HepG2 (cell line): ENCODE data around the gene ELMO2. TPM values are rescaled to one million over a fixed set of nuclear protein-coding genes. Genes with fewer than 3 reads are reported as not detected.

Experiments
- ATAC-seq: fragments of 200-7000 bp; cut with Tn5 transposase; 3 replicates; pipeline ENCODE4 v1.9.1; 2020; ENCODE audit warnings: mild to moderate bottlenecking, moderate library complexity
- BruUV-seq: library from RNA; stranded (reverse); fragments of 400-500 nt; replicated peaks from 2 replicates; lab custom pipeline; 2021; lab: Mats Ljungman, UMichigan
- CTCF ChIA-PET: fragments of 300-600 bp; formaldehyde crosslinking; extraction: SDS; loops from one replicate; lab custom pipeline; 2021; ENCODE audit warnings: low total read pairs, inconsistent platforms, low intra/inter-chr PET ratio; lab: Yijun Ruan, JAX
- POLR2A ChIA-PET: fragments of 350-600 bp; sonication (Branson Sonifier 250); formaldehyde crosslinking; loops from one replicate; lab custom pipeline; 2020; ENCODE audit warnings: antibody characterized with exemption, inconsistent platforms; lab: Yijun Ruan, JAX
- DNase-seq: peaks from one replicate; pipeline ENCODE4 v3.0.0-alpha.2; 2015; ENCODE audit warnings: low spot score
- FAIRE-seq: peaks from 3 replicates; lab custom pipeline; 2011; peaks lifted over from hg19 to GRCh38; lab: Jason Lieb, UNC
- H2AFZ ChIP-seq: one replicate; pipeline ENCODE4 v1.6.1; 2011; ENCODE audit warnings: low read length, inconsistent platforms
- H3K27ac ChIP-seq: fragments of 300-600 bp; 3 replicates; pipeline ENCODE4 v1.8.0; 2011; ENCODE audit warnings: mixed run types, mild to moderate bottlenecking, mixed read lengths, low read length, inconsistent platforms; ENCODE audit not compliant: insufficient read depth; ENCODE audit errors: extremely low read length
- H3K27me3 ChIP-seq, 2 experiments: fragments of 200-600 bp in 1 of 2; 2 replicates in 1 of 2; 3 replicates in 1 of 2; pipeline versions ENCODE4 v1.6.0 to v1.8.0; 2011; ENCODE audit warnings: low read length in 2 of 2, mild to moderate bottlenecking in 2 of 2, moderate library complexity in 2 of 2, inconsistent platforms in 1 of 2; ENCODE audit not compliant: insufficient read depth in 2 of 2, control insufficient read depth in 1 of 2
- H3K36me3 ChIP-seq, 2 experiments: fragments of 200-600 bp in 1 of 2; replicated peaks in 1 of 2; 2 replicates in 1 of 2; 3 replicates in 1 of 2; pipeline versions ENCODE4 v1.5.1 to v1.8.0; 2011; ENCODE audit warnings: low read length in 2 of 2, inconsistent platforms in 1 of 2; ENCODE audit not compliant: insufficient read depth in 2 of 2, control insufficient read depth in 1 of 2
- H3K4me1 ChIP-seq: 2 replicates; pipeline ENCODE4 v1.5.1; 2012; ENCODE audit warnings: low read length, inconsistent platforms; ENCODE audit not compliant: insufficient read depth
- H3K4me2 ChIP-seq: 2 replicates; pipeline ENCODE4 v1.6.0; 2011; ENCODE audit warnings: low read depth, low read length, inconsistent platforms
- H3K4me3 ChIP-seq, 3 experiments: fragments of 200-600 bp in 1 of 3; sonication (generic), shearing (Covaris generic) in 1 of 3; replicated peaks in 1 of 3; 2 replicates each; pipeline ENCODE4 v1.5.1; 2011 to 2016; ENCODE audit warnings: low read length in 3 of 3, inconsistent platforms in 2 of 3, low read depth in 2 of 3, mild to moderate bottlenecking in 2 of 3, control low read depth in 1 of 3, mixed read lengths in 1 of 3; ENCODE audit not compliant: insufficient read depth in 1 of 3
- H3K79me2 ChIP-seq: one replicate; pipeline ENCODE4 v1.6.1; 2011; ENCODE audit warnings: low read length, inconsistent platforms; ENCODE audit not compliant: insufficient read depth
- H3K9ac ChIP-seq: 2 replicates; pipeline ENCODE4 v1.6.0; 2011; ENCODE audit warnings: mild to moderate bottlenecking, low read depth, low read length, inconsistent platforms; ENCODE audit not compliant: insufficient read depth
- H3K9me3 ChIP-seq: 2 replicates; pipeline ENCODE4 v1.5.1; 2012; ENCODE audit warnings: mild to moderate bottlenecking, low read length
- H4K20me1 ChIP-seq: 2 replicates; pipeline ENCODE4 v1.6.0; 2011; ENCODE audit warnings: inconsistent platforms, mild to moderate bottlenecking, low read length, moderate library complexity; ENCODE audit not compliant: insufficient read depth
- ELF3 ChIP-seq: IDR thresholded peaks from 2 replicates; pipeline ENCODE4 v1.6.1; 2016; ENCODE audit warnings: missing genetic modification reagents, missing compliant biosample characterization
- FOXM1 ChIP-seq: sonication (generic); formaldehyde crosslinking; IDR thresholded peaks from 2 replicates; pipeline ENCODE4 v1.5.0; 2020; ENCODE audit warnings: missing genetic modification reagents
- NR2F2 ChIP-seq: IDR thresholded peaks from 2 replicates; pipeline ENCODE4 v1.6.1; 2012; ENCODE audit warnings: low read depth, inconsistent platforms, borderline replicate concordance
- RNF219 ChIP-seq: sonication (generic); formaldehyde crosslinking; IDR thresholded peaks from 2 replicates; pipeline ENCODE4 v1.5.0; 2020; ENCODE audit warnings: mild to moderate bottlenecking, missing genetic modification reagents
- SAFB2 ChIP-seq: sonication (generic); formaldehyde crosslinking; IDR thresholded peaks from 2 replicates; pipeline ENCODE4 v1.5.1; 2020; ENCODE audit warnings: missing genetic modification reagents, low read depth, mild to moderate bottlenecking, borderline replicate concordance
- TOE1 ChIP-seq: sonication (generic); formaldehyde crosslinking; IDR thresholded peaks from 2 replicates; pipeline ENCODE4 v1.4.0; 2020; ENCODE audit warnings: mild to moderate bottlenecking, missing genetic modification reagents
- ZNF713 ChIP-seq: sonication (generic); formaldehyde crosslinking; IDR thresholded peaks from 2 replicates; pipeline ENCODE4 v1.4.0; 2020; ENCODE audit warnings: mild to moderate bottlenecking, missing genetic modification reagents
- WGBS: methylation state at CpG from one replicate; pipeline ENCODE4 v1.1.6; 2017; ENCODE audit warnings: low lambda C conversion rate; 5-methylcytosine and 5-hydroxymethylcytosine counted together
- in situ Hi-C: cut with HindIII; loops from 2 replicates; pipeline ENCODE4 v1.10.0; 2017; ENCODE audit warnings: low pct_unique_long_range_greater_than_20kb; ENCODE audit not compliant: extremely low pct_ligation_motif_present
- intact Hi-C: fragments of 100-400 bp; cut with micrococcal nuclease; formaldehyde crosslinking; loops from one replicate; pipeline ENCODE4 v1.10.0; 2022; ENCODE audit not compliant: unreplicated experiment
- polyA plus RNA-seq, 8 experiments: library from polyadenylated mRNA; depleted of rRNA in 3 of 8; stranded (reverse) in 7 of 8; unstranded in 1 of 8; fragments of >200 nt; fragmentation: Illumina TruSeq in 4 of 8; extraction: Trizol in 4 of 8; gene quantifications; 2 replicates each; pipeline versions ENCODE4 v1.2.1 to v1.2.3, GENCODE V29; 2011 to 2016; ENCODE audit warnings: low read depth in 4 of 8, missing spikeins in 1 of 8, mixed read lengths in 1 of 8; ENCODE audit not compliant: insufficient read depth in 1 of 8
- total RNA-seq, 5 experiments: library from RNA; depleted of rRNA; stranded (reverse); fragments of >200 nt; fragmentation: Illumina TruSeq; extraction: Trizol; gene quantifications; 2 replicates each; pipeline ENCODE4 v1.2.3, GENCODE V29; 2016; ENCODE audit warnings: low read depth in 1 of 5

ELMO2 gene
- total and polyA plus RNA-seq, 2 of the 13 experiments (the other 11 are each of a cell fraction or from before 2014, with no cell fraction given), result 30.6 to 35.7 TPM

GRCh38 chr20:46398963-46399362 lies 7.5 kb downstream of the ELMO2 start:
- BruUV-seq, result no TSS peak
- DNase-seq (no peak), ATAC-seq (no peak), FAIRE-seq (no peak)
- intact Hi-C loops, result no loop called here
- no peak overlapping the region for H3K9ac ChIP-seq
- peaks cover 41% of the 10 kb centered on the region for H3K79me2 ChIP-seq
- ChIA-PET CTCF (no interaction called here), POLR2A (interaction anchor here (1.1 to 1.3 kb wide), 2 partner anchors 20 to 30 kb away, joined by 3 to 4 read pairs; no protein-coding TSS in a partner anchor)
- H3K27me3 ChIP-seq, result no peaks in the 10 kb centered on the region
- no peaks in the 10 kb centered on the region for H3K9me3 ChIP-seq
- WGBS, result 91% methylated on average over 3 of the region's 3 CpGs
- no peak overlapping the region for H3K4me3 ChIP-seq
- H3K4me2 ChIP-seq, result no peak overlapping the region
- H3K36me3 ChIP-seq, result peaks cover 7 to 39% of the 10 kb centered on the region in 2 experiments; a peak in 4 of 5 replicates
- no peak overlapping the region for H2AFZ ChIP-seq
- H3K4me1 ChIP-seq, result peaks cover 34% of the 10 kb centered on the region
- H4K20me1 ChIP-seq, result peaks cover 6% of the 10 kb centered on the region
- in situ Hi-C loops, result no loop called here
- TF ChIP-seq ZNF713, result no peak
- TF ChIP-seq TOE1 (CRISPR knock-in tag), result no peak
- no peak for TF ChIP-seq RNF219
- no peak for TF ChIP-seq SAFB2 (CRISPR knock-in tag)
- TF ChIP-seq ELF3 (CRISPR knock-in tag), result no peak
- TF ChIP-seq NR2F2, result no peak
- no peak for TF ChIP-seq FOXM1 (CRISPR knock-in tag)
- H3K27ac ChIP-seq, result no peak overlapping the region
